Hematopoietic multipotent progenitor cell treated with erythropoietin and hydrocortisone succinate and interleukin-3 and kit ligand, for 15 days (in vitro differentiated cells): ENCODE data around the gene GGN.
"Not testable (repeated sequence)": the region's sequence is repeated elsewhere in the genome, so short reads cannot be mapped to it uniquely, and the experiment has no call there.

Experiments
- DNase-seq: peaks from one replicate; pipeline ENCODE4 v3.0.0-alpha.2; 2015; ENCODE audit warnings: low spot score

Gene GGN

DNA sequence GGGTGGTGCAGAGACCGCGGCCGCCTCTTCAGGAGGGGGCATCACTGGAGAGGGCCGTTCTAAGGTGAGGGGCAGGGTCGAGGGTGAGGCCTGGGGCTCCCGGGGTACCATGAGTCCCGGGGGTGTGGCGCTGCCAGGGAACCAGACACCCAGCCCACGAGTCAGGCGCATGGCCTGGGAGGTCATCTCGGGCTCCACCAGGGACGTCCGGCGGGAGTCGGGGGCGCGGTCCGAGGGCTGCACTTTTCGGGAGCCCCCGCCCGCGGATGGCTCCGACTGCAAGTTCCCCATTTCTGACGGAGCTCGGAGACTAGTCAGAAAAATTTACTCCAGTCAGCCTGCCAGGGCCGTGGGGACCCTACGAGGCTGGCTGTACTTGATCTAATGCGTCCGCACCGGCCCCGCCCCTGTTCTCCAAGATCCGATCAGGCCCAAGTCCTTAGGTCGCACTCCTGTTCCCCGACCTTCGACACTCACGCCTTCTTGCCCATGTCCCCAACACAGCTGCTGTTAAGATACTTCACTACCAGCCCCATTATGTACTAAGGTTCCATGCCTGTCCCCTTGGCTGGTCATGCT is 774 bp downstream of the GGN start:
- no peak for DNase-seq

DNA sequence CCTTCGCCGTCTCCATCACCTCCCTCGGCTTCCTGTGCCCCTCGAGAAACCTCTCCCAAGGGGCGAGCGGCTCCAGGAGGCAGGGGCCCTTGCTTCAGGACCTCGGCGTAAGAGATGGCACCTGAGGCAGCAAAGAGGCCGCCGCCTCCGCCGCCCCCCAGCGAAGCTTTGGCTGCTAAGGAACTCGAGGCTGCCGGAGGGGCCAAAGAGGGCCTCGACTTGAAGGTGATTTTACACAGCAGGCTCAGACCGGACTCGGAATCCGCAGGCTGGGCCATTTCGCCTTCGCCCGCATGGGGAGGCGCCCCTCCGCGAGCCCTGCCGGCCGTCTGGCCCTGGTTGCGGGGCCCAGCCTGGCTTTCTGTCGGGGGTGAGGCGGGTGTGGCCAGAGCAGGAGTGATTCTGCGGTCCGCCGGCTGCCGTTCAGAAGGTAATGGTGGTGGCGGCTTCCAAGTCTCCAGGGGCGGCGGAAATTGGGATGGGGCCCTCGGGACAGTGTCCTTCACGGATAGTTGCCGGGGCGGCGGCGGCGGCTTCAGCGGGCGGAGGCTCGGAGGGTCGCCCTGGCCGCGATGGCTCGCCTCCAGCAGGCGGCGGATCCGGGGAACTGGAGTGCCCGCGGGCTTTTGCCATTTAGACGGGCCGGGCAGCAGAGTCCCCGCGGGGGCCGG is 1.4 kb downstream of the GGN start:
- no peak for DNase-seq

GRCh38 chr19:38385804-38386257 is 2.0 kb downstream of the GGN start:
- DNase-seq, result no peak

DNA sequence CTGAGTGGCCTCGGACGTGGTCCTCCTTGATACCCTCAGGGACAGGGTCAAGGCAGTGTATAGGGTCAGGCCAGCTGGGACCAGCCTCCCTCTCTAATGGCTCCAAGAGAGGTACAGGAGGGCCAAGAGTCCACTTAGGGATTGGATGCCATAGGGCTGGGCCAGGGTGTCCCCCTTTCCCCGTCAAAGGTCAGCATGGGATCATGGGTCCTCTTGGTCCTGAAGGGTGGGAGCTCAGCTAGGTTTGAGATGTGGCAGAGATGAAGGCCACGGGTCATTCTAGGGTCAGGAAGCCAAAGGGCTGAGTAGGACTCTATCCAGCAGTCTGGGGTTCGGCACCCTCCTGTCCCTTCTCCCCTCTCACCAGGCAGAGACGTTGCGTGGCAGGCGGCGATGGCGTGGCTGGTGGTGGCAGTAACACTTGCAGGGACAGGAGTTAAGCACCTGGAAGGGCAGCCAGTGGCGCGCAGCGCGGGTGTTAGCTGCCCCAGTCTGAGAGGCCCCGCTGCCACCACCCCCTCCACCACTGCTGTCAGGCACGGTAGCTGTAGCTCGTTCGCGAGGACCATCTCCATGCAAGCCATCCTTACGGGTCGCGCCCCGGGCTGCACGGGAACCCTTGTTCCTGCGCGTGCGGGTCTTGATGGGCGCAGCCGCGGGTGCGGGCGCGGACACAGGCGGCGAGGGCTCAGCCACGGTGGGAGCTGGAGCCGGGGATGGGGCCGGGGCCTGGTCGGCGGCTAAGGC is 2.6 kb downstream of the GGN start:
- DNase-seq, result no peak

GRCh38 chr19:38384209-38385027 is 3.4 kb downstream of the GGN start:
- DNase-seq, result peak; percentile 27

DNA sequence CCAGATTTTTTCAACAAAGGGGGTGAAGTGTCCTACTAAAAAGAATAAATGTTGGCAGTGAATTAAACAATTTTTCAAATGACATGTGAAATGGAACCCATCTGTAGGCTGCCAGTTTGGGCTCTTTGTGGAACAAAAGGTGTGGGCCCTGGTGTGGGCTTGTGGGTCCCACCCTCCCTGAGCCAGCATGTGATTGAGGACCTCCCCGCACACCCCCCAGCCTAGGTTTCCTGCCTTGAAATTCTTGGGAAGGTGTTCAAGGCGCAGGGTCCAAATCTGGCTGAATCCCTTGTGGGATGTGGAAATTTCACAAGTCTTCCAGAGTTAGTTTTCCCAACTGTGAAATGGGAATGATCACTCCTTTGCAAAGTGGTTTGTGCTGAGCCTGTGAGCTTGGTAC is 4.1 kb downstream of the GGN start:
- no peak for DNase-seq

DNA sequence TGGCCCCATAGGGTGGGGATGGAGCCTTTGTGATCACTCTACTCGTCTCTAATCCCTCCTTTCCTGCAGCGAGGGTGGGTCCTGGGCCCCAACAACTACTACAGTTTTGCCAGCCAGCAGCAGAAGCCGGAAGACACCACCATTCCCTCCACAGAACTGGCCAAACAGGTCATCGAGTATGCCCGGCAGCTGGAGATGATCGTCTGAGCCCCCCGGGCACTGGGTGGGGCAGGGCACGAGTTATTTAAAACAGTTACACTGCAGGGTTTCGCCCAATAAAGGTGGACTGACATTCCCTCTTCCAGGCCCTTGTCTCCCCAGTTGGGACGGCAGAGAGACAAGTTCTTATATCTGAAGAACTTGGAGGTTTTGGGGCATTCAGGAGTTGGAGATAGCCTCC is 4.7 kb downstream of the GGN start:
- DNase-seq, result no peak

DNA sequence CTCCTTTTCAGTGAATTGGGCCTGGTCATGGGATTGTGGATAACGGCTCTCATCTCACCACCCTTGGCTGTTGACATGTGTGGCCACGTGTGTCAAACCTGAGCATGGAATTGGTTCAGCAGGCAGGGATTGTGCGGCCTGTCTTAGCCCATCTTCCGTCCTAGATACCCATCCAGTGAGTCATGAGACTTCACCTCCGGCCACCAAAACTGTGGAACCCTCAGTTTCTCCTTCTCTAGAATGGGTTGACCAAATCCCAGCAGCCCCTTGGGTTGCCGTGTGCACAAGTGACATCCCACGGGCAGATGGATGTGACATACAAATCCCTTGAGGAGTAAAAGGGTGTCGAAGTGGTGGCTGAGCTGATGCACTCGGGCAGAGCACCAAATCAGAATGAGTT is 6.7 kb downstream of the GGN start:
- no peak for DNase-seq

DNA sequence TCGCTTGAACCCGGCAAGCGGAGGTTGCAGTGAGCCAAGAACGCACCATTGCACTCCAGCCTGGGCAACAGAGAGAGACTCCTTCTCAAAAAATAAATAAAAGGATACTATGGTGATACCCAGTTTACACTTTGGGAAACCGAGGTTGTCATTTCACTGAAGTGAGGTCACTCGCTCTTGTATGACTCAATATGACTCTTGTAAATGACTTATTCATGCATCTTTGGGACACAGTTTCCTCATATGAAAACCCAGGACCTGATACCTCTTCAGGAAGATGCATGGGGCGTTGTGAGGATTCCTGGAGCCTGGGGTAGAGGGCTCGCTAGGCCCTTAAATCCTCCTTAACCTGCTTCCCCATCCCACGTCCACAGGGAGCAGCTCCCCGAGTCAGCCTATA is 9.0 kb downstream of the GGN start:
- DNase-seq, result no peak

DNA sequence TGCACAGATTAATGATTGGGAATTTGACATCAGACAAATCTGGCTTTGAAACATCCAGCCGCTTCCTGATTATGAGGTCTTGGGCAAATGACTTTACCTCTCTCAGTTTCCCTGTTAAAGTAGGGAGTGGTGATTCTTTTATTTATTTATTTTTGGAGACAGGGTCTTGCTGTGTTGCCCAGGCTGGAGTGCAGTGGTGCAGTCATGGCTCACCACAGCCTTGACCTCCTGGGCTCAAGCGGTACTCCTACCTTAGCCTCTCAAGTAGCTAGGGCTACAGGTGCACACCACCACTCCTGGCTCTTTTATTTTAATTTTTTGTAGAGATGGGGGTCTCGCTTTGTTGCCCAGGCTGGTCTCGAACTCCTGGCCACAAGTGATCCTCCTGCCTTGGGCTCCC is 10.8 kb downstream of the GGN start:
- DNase-seq, result no peak

DNA sequence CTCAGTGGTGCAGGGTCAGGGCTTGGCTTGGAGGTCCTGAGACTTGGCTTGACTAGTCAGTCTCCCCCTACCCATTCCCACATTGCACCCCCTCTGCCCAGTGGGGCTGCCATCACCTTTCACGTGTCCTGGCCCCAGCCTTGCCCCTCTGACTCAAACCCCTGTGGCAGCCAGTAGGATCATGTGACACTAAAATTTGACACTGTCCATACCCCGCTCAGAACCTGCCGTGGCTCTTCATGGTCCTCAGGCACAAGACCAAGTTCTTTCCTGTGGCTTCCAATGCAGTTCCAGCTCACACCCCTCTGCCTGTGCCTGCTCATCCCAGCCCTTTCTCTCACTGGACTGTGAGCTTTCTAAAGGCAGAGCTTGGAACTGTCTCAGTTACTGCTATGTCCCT is 11.3 kb downstream of the GGN start:
- DNase-seq, result no peak

DNA sequence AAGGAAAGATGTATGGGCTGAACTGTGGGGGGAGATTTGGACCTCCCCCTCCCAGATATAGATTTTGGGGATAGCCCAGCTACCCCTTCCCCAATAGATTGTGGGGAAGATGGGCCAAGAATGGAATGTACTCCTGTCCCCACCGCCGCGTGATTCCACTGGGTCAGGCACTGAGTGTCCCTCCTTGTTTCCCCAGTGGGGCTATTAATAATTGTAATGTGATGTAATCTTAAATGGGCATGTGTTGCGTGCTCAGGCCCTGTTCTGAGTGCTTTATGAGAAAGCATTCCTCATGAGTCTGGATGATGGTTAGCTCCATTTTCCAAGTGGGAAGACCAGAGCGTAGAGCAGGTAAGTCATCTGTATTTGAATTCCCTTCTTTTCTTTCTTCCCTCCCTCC is 12.1 kb downstream of the GGN start:
- no peak for DNase-seq

- no peak for DNase-seq
Observed at GRCh38 chr19:38375098-38375493, 12.7 kb downstream of the GGN start.

DNA sequence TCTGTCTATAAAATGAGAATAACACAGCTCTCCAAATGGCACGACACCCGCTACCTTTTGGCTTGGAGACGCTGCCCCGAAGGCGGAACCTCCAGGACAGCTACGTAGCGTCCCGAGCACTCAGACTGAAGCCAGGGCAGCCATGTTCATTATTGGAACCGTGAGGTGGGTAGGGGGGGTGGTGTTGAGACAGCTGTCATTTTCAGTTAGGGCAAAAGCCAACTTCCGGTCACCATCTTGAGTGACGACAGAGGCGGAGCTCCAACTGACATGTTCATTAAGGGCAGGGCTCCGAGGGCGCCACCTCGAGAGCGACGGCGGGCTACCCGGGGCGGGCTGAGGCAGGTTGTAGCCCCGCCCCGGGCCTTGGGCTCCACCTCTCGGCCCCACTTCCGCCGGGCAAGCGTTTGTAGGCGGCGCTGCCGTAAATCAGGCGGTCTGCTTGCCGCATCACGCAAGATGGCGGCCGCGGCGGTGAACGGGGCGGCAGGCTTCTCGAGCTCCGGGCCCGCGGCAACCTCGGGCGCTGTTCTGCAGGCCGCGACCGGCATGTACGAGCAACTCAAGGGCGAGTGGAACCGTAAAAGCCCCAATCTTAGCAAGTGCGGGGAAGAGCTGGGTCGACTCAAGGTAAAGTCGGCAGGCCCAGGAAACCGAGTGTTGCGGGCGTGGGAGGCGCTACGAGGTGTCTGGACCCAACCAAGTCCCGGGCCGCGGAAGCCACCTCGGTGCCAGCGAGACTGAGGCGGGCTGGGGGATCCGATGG is 13.3 kb downstream of the GGN start, which contains the start of gene PSMD8:
PSMD8 (plus strand) TSS at position 240 of the 766 bp plus-strand sequence; CDS start at position 271, 31 bp downstream.
- peak; percentile 100 for DNase-seq

GRCh38 chr19:38373907-38374331 is 13.9 kb downstream of the GGN start:
- no peak for DNase-seq

GRCh38 chr19:38371081-38371480 is 16.8 kb downstream of the GGN start:
- no peak for DNase-seq

DNA sequence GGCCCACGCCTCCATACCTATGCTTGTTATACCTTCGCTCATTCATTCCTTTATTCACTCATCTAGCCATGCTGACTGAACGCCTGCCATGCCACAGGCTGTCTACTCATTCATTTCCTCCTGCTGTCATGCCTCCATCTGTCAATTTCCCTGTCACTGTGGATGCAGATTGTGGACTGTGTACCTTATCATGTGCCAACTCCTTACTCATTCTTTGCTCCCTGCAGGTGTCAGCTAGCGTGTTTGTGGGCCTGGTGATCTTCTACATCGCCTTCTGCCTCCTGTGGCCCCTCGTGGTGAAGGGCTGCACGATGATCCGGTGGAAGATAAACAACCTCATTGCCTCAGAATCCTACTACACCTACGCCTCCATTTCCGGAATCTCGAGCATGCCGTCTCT is 17.5 kb downstream of the GGN start:
- no peak for DNase-seq

- no peak for DNase-seq
Observed at GRCh38 chr19:38369584-38369983, 18.2 kb downstream of the GGN start.

- no peak for DNase-seq
Observed at GRCh38 chr19:38367041-38367440, 20.8 kb downstream of the GGN start.

GRCh38 chr19:38362946-38363688 is 24.7 kb downstream of the GGN start:
- DNase-seq, result not testable (repeated sequence)
